Measurements from ENCODE around the gene CDH4. TPM values are rescaled to one million over a fixed set of nuclear protein-coding genes. Genes with fewer than 3 reads are reported as not detected.

The CDH4 gene
- total and polyA plus RNA-seq, 2 of the 13 experiments (the other 11 are each of a cell fraction or from before 2014, with no cell fraction given), result not detected

- TF ChIP-seq ZBTB43 (CRISPR knock-in tag; conservative IDR thresholded peaks at IDR 0.05) (no peak), ZFAT (CRISPR knock-in tag; conservative IDR thresholded peaks at IDR 0.05) (no peak), FOXO4 (CRISPR knock-in tag; conservative IDR thresholded peaks at IDR 0.05) (no peak), ZFP1 (CRISPR knock-in tag; IDR thresholded peaks at IDR 0.05) (no peak)
Measured at GRCh38 chr20:61736001-61736635, 484.1 kb downstream of the CDH4 start (continued).

GRCh38 chr20:61736751-61737310 is 484.8 kb downstream of the CDH4 start:
- H4K20me1 ChIP-seq (ENCODE audit: insufficient read depth, low read length), result peaks cover 3% of the 10 kb centered on the region; the same call in 1 of the 2 replicates
- no peak overlapping the region for H3K27ac ChIP-seq (ENCODE audit: extremely low read length, insufficient read depth, low read length)
- no peak overlapping the region for H2AFZ ChIP-seq (ENCODE audit: low read length)
- H3K36me3 ChIP-seq (replicated peaks in 1 of 2; ENCODE audit: control insufficient read depth in 1 of 2, insufficient read depth in 2 of 2, low read length in 2 of 2), result no peaks in the 10 kb centered on the region
- WGBS (ENCODE audit: low lambda C conversion rate), result 5% methylated on average over 8 of the region's 14 CpGs
- DNase-seq (ENCODE audit: low spot score) (no peak), FAIRE-seq (no peak), ATAC-seq (no peak)
- CTCF ChIA-PET (ENCODE audit: low intra/inter-chr PET ratio, low total read pairs), result no interaction called here
- H3K9me3 ChIP-seq (ENCODE audit: low read length), result no peaks in the 10 kb centered on the region
- no peak overlapping the region for H3K9ac ChIP-seq (ENCODE audit: insufficient read depth, low read depth, low read length)
- H3K4me3 ChIP-seq (replicated peaks in 1 of 3; ENCODE audit: insufficient read depth in 1 of 3, low read depth in 2 of 3, low read length in 3 of 3), result no peak overlapping the region
- intact Hi-C loops (cut with micrococcal nuclease; ENCODE audit: unreplicated experiment) (no loop called here), in situ Hi-C loops (cut with HindIII; ENCODE audit: extremely low pct_ligation_motif_present, low pct_unique_long_range_greater_than_20kb) (no loop called here)
- POLR2A ChIA-PET, result no interaction called here
- H3K27me3 ChIP-seq (ENCODE audit: control insufficient read depth in 1 of 2, insufficient read depth in 2 of 2, low read length in 2 of 2), result peaks cover 42 to 91% of the 10 kb centered on the region in 2 experiments
- no TSS peak for BruUV-seq (replicated peaks)
- no peak overlapping the region for H3K4me2 ChIP-seq (ENCODE audit: low read depth, low read length)
- no peaks in the 10 kb centered on the region for H3K79me2 ChIP-seq (ENCODE audit: insufficient read depth, low read length)
- H3K4me1 ChIP-seq (ENCODE audit: insufficient read depth, low read length), result peaks cover 5% of the 10 kb centered on the region; the same call in 1 of the 2 replicates
- TF ChIP-seq RXRB (CRISPR knock-in tag; IDR thresholded peaks at IDR 0.05; ENCODE audit: borderline replicate concordance), result no peak
- TF ChIP-seq UBTF (CRISPR knock-in tag; IDR thresholded peaks at IDR 0.05), result no peak
- TF ChIP-seq IKZF1 (IDR thresholded peaks at IDR 0.05), result no peak
- TF ChIP-seq ZNF337 (CRISPR knock-in tag; IDR thresholded peaks at IDR 0.05; ENCODE audit: borderline replicate concordance, low read depth), result no peak
- TF ChIP-seq KMT2A (CRISPR knock-in tag; IDR thresholded peaks at IDR 0.05), result no peak
- TF ChIP-seq THAP11 (CRISPR knock-in tag; IDR thresholded peaks at IDR 0.05), result no peak
- no peak for TF ChIP-seq KMT2B (CRISPR knock-in tag; IDR thresholded peaks at IDR 0.05)
- no peak for TF ChIP-seq THAP8 (CRISPR knock-in tag; IDR thresholded peaks at IDR 0.05; ENCODE audit: borderline replicate concordance)
- no peak for TF ChIP-seq RNF219 (CRISPR knock-in tag; IDR thresholded peaks at IDR 0.05)
- TF ChIP-seq MXD1 (CRISPR knock-in tag; IDR thresholded peaks at IDR 0.05), result no peak

Data from HepG2 (cell line).